Measurements from ENCODE around the gene LARP4B. TPM values are rescaled to one million over a fixed set of nuclear protein-coding genes. Genes with fewer than 3 reads are reported as not detected.

LARP4B gene
- total and polyA plus RNA-seq, 8 donors: 45.1 to 122 (median 54.4) TPM

GRCh38 chr10:927131-927530, 4.4 kb downstream of the LARP4B start:
- no peak for TF ChIP-seq CTCF (IDR thresholded peaks at IDR 0.05)
- DNase-seq (no peak), ATAC-seq (no peak)
- no peaks in the 10 kb centered on the region for H3K9me3 ChIP-seq
- H3K36me3 ChIP-seq: peaks cover 0 to 21% of the 10 kb centered on the region in 2 donors
- intact Hi-C loops (cut with DNase I): no loop called here
- no peak overlapping the region for H3K4me3 ChIP-seq
- peaks cover 45 to 78% of the 10 kb centered on the region in 2 donors for H3K4me1 ChIP-seq
- no peaks in the 10 kb centered on the region for H3K27me3 ChIP-seq
- H3K27ac ChIP-seq: peak overlapping the region in 1 of 2 donors; percentile 8

- intact Hi-C loops (cut with DNase I): no loop called here
- DNase-seq (peak in 1 of 4 donors; percentile 77), ATAC-seq (peak; percentile 81)
- Histone ChIP-seq H3K36me3 (peaks cover 0 to 21% of the 10 kb centered on the region in 2 donors), H3K4me3 (no peak overlapping the region), H3K4me1 (peaks cover 53 to 86% of the 10 kb centered on the region in 2 donors), H3K27me3 (no peaks in the 10 kb centered on the region), H3K9me3 (no peaks in the 10 kb centered on the region), H3K27ac (peak overlapping the region in 1 of 2 donors; percentile 29)
- no peak for TF ChIP-seq CTCF (IDR thresholded peaks at IDR 0.05)
These were observed 5.3 kb downstream of the LARP4B start for GRCh38 chr10:926075-926698.

- H3K9me3 ChIP-seq: no peaks in the 10 kb centered on the region
- ATAC-seq: no peak
- H3K4me3 ChIP-seq: no peak overlapping the region
- peaks cover 50 to 88% of the 10 kb centered on the region in 2 donors for H3K4me1 ChIP-seq
- DNase-seq: no peak
- H3K36me3 ChIP-seq: peaks cover 0 to 21% of the 10 kb centered on the region in 2 donors
- no peak for TF ChIP-seq CTCF (IDR thresholded peaks at IDR 0.05)
- no peaks in the 10 kb centered on the region for H3K27me3 ChIP-seq
- intact Hi-C loops (cut with DNase I): no loop called here
- H3K27ac ChIP-seq: no peak overlapping the region
These were observed 7.0 kb downstream of the LARP4B start for GRCh38 chr10:924524-924859.

GRCh38 chr10:923844-924523, 7.5 kb downstream of the LARP4B start:
- no peak for TF ChIP-seq CTCF (IDR thresholded peaks at IDR 0.05)
- Histone ChIP-seq H3K36me3 (peaks cover 0 to 21% of the 10 kb centered on the region in 2 donors), H3K27ac (no peak overlapping the region), H3K4me3 (no peak overlapping the region), H3K4me1 (peaks cover 46 to 83% of the 10 kb centered on the region in 2 donors), H3K27me3 (no peaks in the 10 kb centered on the region), H3K9me3 (no peaks in the 10 kb centered on the region)
- intact Hi-C loops (cut with DNase I): no loop called here
- no peak for DNase-seq
- peak; percentile 11 for ATAC-seq
